HepG2 (cell line): ENCODE measurements around the gene USP32. TPM values are rescaled to one million over a fixed set of nuclear protein-coding genes. Genes with fewer than 3 reads are reported as not detected.

ENCODE experiments used
- ATM ChIP-seq: fragments of 450-650 bp; IDR thresholded peaks from 2 replicates; pipeline ENCODE4 v1.7.1; 2017; ENCODE audit warnings: mild to moderate bottlenecking, borderline replicate concordance
- CBX5 ChIP-seq: sonication (generic); formaldehyde crosslinking; IDR thresholded peaks from 2 replicates; pipeline ENCODE4 v1.4.0; 2020; ENCODE audit warnings: missing genetic modification reagents, borderline replicate concordance
- ELF4 ChIP-seq: sonication (generic); formaldehyde crosslinking; IDR thresholded peaks from 2 replicates; pipeline ENCODE4 v1.5.0; 2020; ENCODE audit warnings: missing genetic modification reagents, mild to moderate bottlenecking, moderate library complexity, borderline replicate concordance
- ELK4 ChIP-seq: sonication (generic); formaldehyde crosslinking; IDR thresholded peaks from 2 replicates; pipeline ENCODE4 v1.9.0; 2021; ENCODE audit warnings: missing genetic modification reagents, borderline replicate concordance
- HIVEP1 ChIP-seq: sonication (generic); formaldehyde crosslinking; IDR thresholded peaks from 2 replicates; pipeline ENCODE4 v1.4.0; 2020; ENCODE audit warnings: mild to moderate bottlenecking, missing genetic modification reagents
- MLXIP ChIP-seq: sonication (generic); formaldehyde crosslinking; IDR thresholded peaks from 2 replicates; pipeline ENCODE4 v1.9.0; 2021; ENCODE audit warnings: missing genetic modification reagents, borderline replicate concordance
- RARG ChIP-seq: sonication (generic); formaldehyde crosslinking; IDR thresholded peaks from 2 replicates; pipeline ENCODE4 v1.4.0; 2020; ENCODE audit warnings: low read depth, mild to moderate bottlenecking, missing genetic modification reagents
- SALL1 ChIP-seq: sonication (generic); formaldehyde crosslinking; IDR thresholded peaks from 2 replicates; pipeline ENCODE4 v1.8.0; 2022; ENCODE audit warnings: mild to moderate bottlenecking, missing genetic modification reagents
- SP1 ChIP-seq, 2 experiments: fragments of 450-650 bp in 1 of 2; sonication (generic) in 1 of 2; formaldehyde crosslinking in 1 of 2; IDR thresholded peaks; 2 replicates each; pipeline versions ENCODE4 v1.4.0 to v1.6.1; 2016 to 2020; ENCODE audit warnings: missing genetic modification reagents in 1 of 2
- USF2 ChIP-seq, 2 experiments: sonication (generic) in 1 of 2; formaldehyde crosslinking in 1 of 2; IDR thresholded peaks; 2 replicates each; pipeline versions ENCODE4 v1.5.1 to v1.6.1; 2011 to 2020; ENCODE audit warnings: borderline replicate concordance in 1 of 2, low read depth in 1 of 2, low read length in 1 of 2, mild to moderate bottlenecking in 1 of 2, missing genetic modification reagents in 1 of 2, moderate library complexity in 1 of 2
- ZBTB26 ChIP-seq: IDR thresholded peaks from 2 replicates; pipeline ENCODE4 v1.6.1; 2016; ENCODE audit warnings: missing compliant biosample characterization, missing genetic modification reagents, borderline replicate concordance
- ZEB1 ChIP-seq: IDR thresholded peaks from 2 replicates; pipeline ENCODE4 v1.6.1; 2012; ENCODE audit warnings: mild to moderate bottlenecking, low read depth, inconsistent platforms; ENCODE audit not compliant: insufficient replicate concordance
- ZIK1 ChIP-seq: sonication (generic); formaldehyde crosslinking; IDR thresholded peaks from 2 replicates; pipeline ENCODE4 v1.5.0; 2020; ENCODE audit warnings: mild to moderate bottlenecking, low read depth, missing genetic modification reagents, borderline replicate concordance
- ZNF251 ChIP-seq: sonication (generic); formaldehyde crosslinking; IDR thresholded peaks from 2 replicates; pipeline ENCODE4 v1.9.0; 2021; ENCODE audit warnings: mild to moderate bottlenecking, missing genetic modification reagents
- ZNF326 ChIP-seq: sonication (generic); formaldehyde crosslinking; IDR thresholded peaks from 2 replicates; pipeline ENCODE4 v1.4.0; 2020; ENCODE audit warnings: missing genetic modification reagents, borderline replicate concordance
- ZNF558 ChIP-seq: sonication (generic); formaldehyde crosslinking; IDR thresholded peaks from 2 replicates; pipeline ENCODE4 v1.9.0; 2022; ENCODE audit warnings: mild to moderate bottlenecking, missing genetic modification reagents, borderline replicate concordance
- ZNF562 ChIP-seq: sonication (generic); formaldehyde crosslinking; IDR thresholded peaks from 2 replicates; pipeline ENCODE4 v1.8.0; 2022; ENCODE audit warnings: missing genetic modification reagents, borderline replicate concordance
- ZNF784 ChIP-seq: sonication (generic); formaldehyde crosslinking; IDR thresholded peaks from 2 replicates; pipeline ENCODE4 v1.5.1; 2020; ENCODE audit warnings: missing genetic modification reagents, mild to moderate bottlenecking, borderline replicate concordance
- polyA plus RNA-seq, 8 experiments: library from polyadenylated mRNA; depleted of rRNA in 3 of 8; stranded (reverse) in 7 of 8; unstranded in 1 of 8; fragments of >200 nt; fragmentation: Illumina TruSeq in 4 of 8; extraction: Trizol in 4 of 8; gene quantifications; 2 replicates each; pipeline versions ENCODE4 v1.2.1 to v1.2.3, GENCODE V29; 2011 to 2016; ENCODE audit warnings: low read depth in 4 of 8, missing spikeins in 1 of 8, mixed read lengths in 1 of 8; ENCODE audit not compliant: insufficient read depth in 1 of 8
- total RNA-seq, 5 experiments: library from RNA; depleted of rRNA; stranded (reverse); fragments of >200 nt; fragmentation: Illumina TruSeq; extraction: Trizol; gene quantifications; 2 replicates each; pipeline ENCODE4 v1.2.3, GENCODE V29; 2016; ENCODE audit warnings: low read depth in 1 of 5

The USP32 gene
- total and polyA plus RNA-seq, 2 of the 13 experiments (the other 11 are each of a cell fraction or from before 2014, with no cell fraction given), result 24.9 to 39.9 TPM

- TF ChIP-seq MLXIP (CRISPR knock-in tag), result no peak
- TF ChIP-seq ATM, result no peak
- no peak for TF ChIP-seq ZNF326 (CRISPR knock-in tag)
- TF ChIP-seq ZIK1 (CRISPR knock-in tag), result no peak
- TF ChIP-seq ZNF558 (CRISPR knock-in tag), result no peak
- no peak for TF ChIP-seq ELF4 (CRISPR knock-in tag)
- no peak for TF ChIP-seq ZNF251 (CRISPR knock-in tag)
- TF ChIP-seq HIVEP1, result no peak
- no peak for TF ChIP-seq ZNF562 (CRISPR knock-in tag)
- no peak for TF ChIP-seq SP1 (IDR thresholded peaks at IDR 0.05)
- TF ChIP-seq SP1 (CRISPR knock-in tag; IDR thresholded peaks at IDR 0.05), result no peak
- TF ChIP-seq SALL1 (CRISPR knock-in tag), result peak; percentile 52; the same call in 1 of the 2 replicates
- TF ChIP-seq RARG (CRISPR knock-in tag), result no peak
- no peak; the same call in 1 of the 2 replicates for TF ChIP-seq CBX5 (CRISPR knock-in tag)
- TF ChIP-seq ELK4 (CRISPR knock-in tag), result no peak
- no peak for TF ChIP-seq ZEB1
- no peak for TF ChIP-seq ZBTB26 (CRISPR knock-in tag)
- no peak for TF ChIP-seq USF2 (IDR thresholded peaks at IDR 0.05; ENCODE audit: low read depth, low read length)
- no peak for TF ChIP-seq USF2 (CRISPR knock-in tag; IDR thresholded peaks at IDR 0.05; ENCODE audit: borderline replicate concordance)
- no peak for TF ChIP-seq ZNF784 (CRISPR knock-in tag)
Measured at GRCh38 chr17:60163108-60163784, 228.7 kb downstream of the USP32 start (continued).
